ENCODE results near the gene R3HCC1L.

R3HCC1L gene

DNA sequence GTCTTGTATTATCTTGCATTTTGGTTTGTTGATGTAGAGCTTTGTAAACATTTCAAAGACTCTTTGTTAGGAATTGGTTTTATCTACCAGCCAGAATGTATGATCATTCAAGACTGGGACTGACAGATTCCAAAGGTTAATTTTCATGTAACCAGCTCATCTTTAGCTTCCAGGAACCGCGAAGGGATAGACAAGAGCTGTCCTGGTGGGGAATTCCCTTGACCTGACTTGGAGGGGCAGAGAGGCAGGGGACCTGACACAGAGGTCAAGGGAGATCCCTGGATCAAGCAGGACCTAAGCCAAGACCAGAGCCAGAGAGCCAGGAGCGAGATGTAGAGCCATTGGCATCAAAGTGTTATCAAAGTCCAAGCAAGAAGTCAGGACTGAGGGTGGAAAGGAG, 140.1 kb downstream of the R3HCC1L start:
- DNase-seq (ENCODE audit: insufficient read length) (no peak), FAIRE-seq (no peak)
- TF ChIP-seq POLR2A (IDR thresholded peaks at IDR 0.05; ENCODE audit: low read depth, low read length) (no peak), POLR2AphosphoS5 (IDR thresholded peaks at IDR 0.05; ENCODE audit: low read depth, low read length) (no peak), TAF1 (IDR thresholded peaks at IDR 0.05; ENCODE audit: borderline replicate concordance, low read depth, low read length) (no peak)

DNA sequence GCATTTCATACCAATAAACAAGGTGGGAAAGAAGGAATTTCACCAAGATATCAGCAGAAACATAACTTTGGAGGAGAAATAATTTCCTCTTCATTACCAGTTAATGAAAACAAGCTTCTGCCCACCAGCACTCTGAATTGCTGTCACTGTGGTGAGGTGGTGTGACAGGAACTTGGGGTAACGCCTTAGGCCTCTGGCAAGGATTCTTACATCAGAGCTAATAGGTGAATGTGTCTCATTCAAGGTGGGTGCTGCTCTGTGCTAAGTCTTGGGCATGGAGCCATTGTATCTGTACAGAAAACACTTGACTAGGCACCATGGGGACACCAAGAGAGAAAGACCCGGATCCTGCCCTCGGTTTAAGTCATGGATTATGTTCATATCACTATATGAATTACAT, 141.9 kb downstream of the R3HCC1L start:
- DNase-seq (ENCODE audit: insufficient read length) (no peak), FAIRE-seq (no peak)
- no peak for TF ChIP-seq TAF1 (IDR thresholded peaks at IDR 0.05; ENCODE audit: borderline replicate concordance, low read depth, low read length)
- TF ChIP-seq POLR2A (IDR thresholded peaks at IDR 0.05; ENCODE audit: low read depth, low read length), result no peak
- no peak for TF ChIP-seq POLR2AphosphoS5 (IDR thresholded peaks at IDR 0.05; ENCODE audit: low read depth, low read length)

GRCh38 chr10:98285416-98285815, 151.0 kb downstream of the R3HCC1L start:
- no peak for FAIRE-seq
- TF ChIP-seq TAF1 (IDR thresholded peaks at IDR 0.05; ENCODE audit: borderline replicate concordance, low read depth, low read length), result no peak
- TF ChIP-seq POLR2AphosphoS5 (IDR thresholded peaks at IDR 0.05; ENCODE audit: low read depth, low read length), result no peak
- no peak for TF ChIP-seq POLR2A (IDR thresholded peaks at IDR 0.05; ENCODE audit: low read depth, low read length)
- no peak for DNase-seq (ENCODE audit: insufficient read length)

- FAIRE-seq (no peak), DNase-seq (ENCODE audit: insufficient read length) (no peak)
- TF ChIP-seq POLR2AphosphoS5 (IDR thresholded peaks at IDR 0.05; ENCODE audit: low read depth, low read length), result no peak
- TF ChIP-seq TAF1 (IDR thresholded peaks at IDR 0.05; ENCODE audit: borderline replicate concordance, low read depth, low read length), result no peak
- TF ChIP-seq POLR2A (IDR thresholded peaks at IDR 0.05; ENCODE audit: low read depth, low read length), result no peak
These were observed 152.0 kb downstream of the R3HCC1L start for GRCh38 chr10:98286419-98286818.

DNA sequence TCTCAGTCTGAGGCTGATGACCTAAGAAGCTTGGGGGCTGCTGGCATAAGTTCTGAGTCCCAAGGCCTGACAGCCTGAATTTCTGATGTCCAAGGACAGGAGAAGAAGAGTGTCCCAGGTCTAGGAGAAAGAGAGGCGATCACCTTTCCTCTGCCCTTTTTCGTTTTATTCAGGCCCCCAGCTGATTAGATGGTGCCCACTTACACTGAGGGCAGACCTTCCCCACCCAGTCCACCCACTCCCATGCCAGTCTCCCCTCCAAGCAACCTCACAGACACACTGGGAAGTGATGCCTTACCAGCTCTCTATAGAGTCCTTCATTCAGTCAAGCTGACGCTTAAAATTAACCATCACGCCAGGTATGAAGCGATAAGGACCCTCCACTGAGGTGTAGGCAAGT, 152.9 kb downstream of the R3HCC1L start:
- no peak for FAIRE-seq
- TF ChIP-seq POLR2AphosphoS5 (IDR thresholded peaks at IDR 0.05; ENCODE audit: low read depth, low read length), result no peak
- TF ChIP-seq TAF1 (IDR thresholded peaks at IDR 0.05; ENCODE audit: borderline replicate concordance, low read depth, low read length), result no peak
- no peak for TF ChIP-seq POLR2A (IDR thresholded peaks at IDR 0.05; ENCODE audit: low read depth, low read length)
- DNase-seq (ENCODE audit: insufficient read length), result no peak

GRCh38 chr10:98289802-98290209, 155.3 kb downstream of the R3HCC1L start:
- no peak for FAIRE-seq
- no peak for DNase-seq (ENCODE audit: insufficient read length)
- no peak for TF ChIP-seq POLR2A (IDR thresholded peaks at IDR 0.05; ENCODE audit: low read depth, low read length)
- no peak for TF ChIP-seq TAF1 (IDR thresholded peaks at IDR 0.05; ENCODE audit: borderline replicate concordance, low read depth, low read length)
- TF ChIP-seq POLR2AphosphoS5 (IDR thresholded peaks at IDR 0.05; ENCODE audit: low read depth, low read length), result no peak

- no peak for FAIRE-seq
These were observed 158.5 kb downstream of the R3HCC1L start for GRCh38 chr10:98292971-98293370.

GRCh38 chr10:98293550-98294269, 159.3 kb downstream of the R3HCC1L start:
- no peak for FAIRE-seq
- DNase-seq (ENCODE audit: insufficient read length), result no peak

More at GRCh38 chr10:98292971-98293370, 158.5 kb downstream of the R3HCC1L start:
- DNase-seq (ENCODE audit: insufficient read length), result no peak
- TF ChIP-seq TAF1 (IDR thresholded peaks at IDR 0.05; ENCODE audit: borderline replicate concordance, low read depth, low read length) (no peak), POLR2A (IDR thresholded peaks at IDR 0.05; ENCODE audit: low read depth, low read length) (no peak), POLR2AphosphoS5 (IDR thresholded peaks at IDR 0.05; ENCODE audit: low read depth, low read length) (no peak)

DNA sequence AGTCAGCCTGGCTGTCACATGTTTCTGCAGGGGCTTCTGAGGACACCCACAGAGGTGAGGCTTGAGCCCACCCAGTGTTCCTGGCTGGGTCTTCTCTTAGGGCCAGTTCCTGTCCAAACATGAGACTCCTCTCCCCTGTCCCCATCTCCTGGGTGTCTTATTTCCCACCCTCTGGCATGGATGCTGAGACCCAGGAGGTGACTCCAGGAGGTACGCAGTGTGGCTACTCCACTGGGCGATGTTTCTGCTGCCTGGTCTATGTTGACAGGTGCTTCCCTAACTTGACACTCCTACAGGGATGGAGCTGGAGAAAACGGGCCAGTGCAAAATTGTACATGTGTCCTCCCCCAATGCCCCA, 159.8 kb downstream of the R3HCC1L start:
- TF ChIP-seq TAF1 (IDR thresholded peaks at IDR 0.05; ENCODE audit: borderline replicate concordance, low read depth, low read length) (no peak), POLR2AphosphoS5 (IDR thresholded peaks at IDR 0.05; ENCODE audit: low read depth, low read length) (no peak), POLR2A (IDR thresholded peaks at IDR 0.05; ENCODE audit: low read depth, low read length) (no peak)
- DNase-seq (ENCODE audit: insufficient read length), result no peak
- no peak for FAIRE-seq

More at GRCh38 chr10:98293550-98294269, 159.3 kb downstream of the R3HCC1L start:
- TF ChIP-seq POLR2AphosphoS5 (IDR thresholded peaks at IDR 0.05; ENCODE audit: low read depth, low read length) (no peak), POLR2A (IDR thresholded peaks at IDR 0.05; ENCODE audit: low read depth, low read length) (no peak), TAF1 (IDR thresholded peaks at IDR 0.05; ENCODE audit: borderline replicate concordance, low read depth, low read length) (no peak)
